Fibroblast of the aortic adventitia (primary cell): ENCODE measurements around the gene OR4K1. TPM values are rescaled to one million over a fixed set of nuclear protein-coding genes. Genes with fewer than 3 reads are reported as not detected.

Source experiments
- DNase-seq: peaks from one replicate; pipeline ENCODE4 v3.0.0-alpha.2; 2010; ENCODE audit warnings: low read depth
- H3K4me3 ChIP-seq: 2 replicates; pipeline ENCODE4 v1.5.1; 2011; ENCODE audit warnings: low read depth, mild to moderate bottlenecking, control low read depth, low read length, moderate library complexity
- CTCF ChIP-seq: IDR thresholded peaks from 2 replicates; pipeline ENCODE4 v1.5.1; 2011; ENCODE audit warnings: mild to moderate bottlenecking, low read length, control low read depth, inconsistent platforms; ENCODE audit not compliant: insufficient read depth
- total RNA-seq: library from RNA; depleted of rRNA; stranded (reverse); fragments of >200 nt; gene quantifications from 2 replicates; pipeline ENCODE4 v1.2.3, GENCODE V29; 2012; ENCODE audit warnings: low replicate concordance

The OR4K1 gene
- total RNA-seq, 1 donor = not detected

- TF ChIP-seq CTCF = no peak
- no peak for DNase-seq
- H3K4me3 ChIP-seq = no peak overlapping the region
Measured at GRCh38 chr14:19974844-19975243, 44.1 kb downstream of the OR4K1 start.

- no peak within 1 kb of the TSS for H3K4me3 ChIP-seq
- TF ChIP-seq CTCF = no peak
- no peak for DNase-seq
Measured at GRCh38 chr14:19975291-19975690, 44.6 kb downstream of the OR4K1 start, which contains the start of gene OR4K15. TSS of gene OR4K15 (plus strand) at chr14:19975591. CDS start at chr14:19975591, 0 bp downstream.

Other genes starting within 250 kb of the OR4K1 start
- gene OR11H2, start 217.0 kb upstream of the OR4K1 start, total RNA-seq = not detected in 2 replicates
- gene OR4Q3, start 187.3 kb upstream of the OR4K1 start, total RNA-seq = not detected in 2 replicates
- gene OR4M1, start 157.4 kb upstream of the OR4K1 start, total RNA-seq = not detected in 2 replicates
- 0.33 TPM in 1 of 2 replicates, not detected in the other for gene OR4N2, start 127.1 kb upstream of the OR4K1 start, total RNA-seq
- gene OR4K2, start 55.8 kb upstream of the OR4K1 start, total RNA-seq = not detected in 2 replicates
- gene OR4K5, start 10.3 kb upstream of the OR4K1 start, total RNA-seq = not detected in 2 replicates
- not detected in 2 replicates for gene OR4K15, start 44.7 kb downstream of the OR4K1 start, total RNA-seq
- gene OR4Q2, start 71.2 kb downstream of the OR4K1 start, total RNA-seq = not detected in 2 replicates
- not detected in 2 replicates for gene OR4K14, start 88.4 kb downstream of the OR4K1 start, total RNA-seq
- gene OR4K13, start 105.1 kb downstream of the OR4K1 start, total RNA-seq = not detected in 2 replicates
- gene OR4L1, start 129.1 kb downstream of the OR4K1 start, total RNA-seq = not detected in 2 replicates
- gene OR4K17, start 179.8 kb downstream of the OR4K1 start, total RNA-seq = not detected in 2 replicates
- gene OR4N5, start 207.9 kb downstream of the OR4K1 start, total RNA-seq = not detected in 2 replicates